HG02840 (cell line): ENCODE measurements around the gene SF3B4.
"Not testable (repeated sequence)": the region's sequence is repeated elsewhere in the genome, so short reads cannot be mapped to it uniquely, and the experiment has no call there.

Source experiments
- ATAC-seq: cut with Tn5 transposase; IDR thresholded peaks from one replicate; pipeline ENCODE4 v1.9.1; 2021; ENCODE audit warnings: mild to moderate bottlenecking, moderate library complexity, moderate number of reproducible peaks; ENCODE audit not compliant: unreplicated experiment, low FRiP score

The SF3B4 gene

GRCh38 chr1:149888999-149889289 is 38.7 kb downstream of the SF3B4 start:
- no peak for ATAC-seq

- ATAC-seq: peak; percentile 22
Observed at GRCh38 chr1:149888247-149888998, 39.2 kb downstream of the SF3B4 start.

GRCh38 chr1:149887456-149888246 is 40.0 kb downstream of the SF3B4 start:
- peak; percentile 50 for ATAC-seq

GRCh38 chr1:149887196-149887455 is 40.5 kb downstream of the SF3B4 start:
- not testable (repeated sequence) for ATAC-seq

GRCh38 chr1:149886396-149887195 is 41.0 kb downstream of the SF3B4 start:
- peak; percentile 59 for ATAC-seq

GRCh38 chr1:149886121-149886395 is 41.5 kb downstream of the SF3B4 start:
- ATAC-seq: not testable (repeated sequence)

GRCh38 chr1:149885339-149886120 is 42.1 kb downstream of the SF3B4 start:
- ATAC-seq: no peak

- ATAC-seq: no peak
Observed at GRCh38 chr1:149884433-149885338, 42.9 kb downstream of the SF3B4 start.

GRCh38 chr1:149883598-149884247 is 43.9 kb downstream of the SF3B4 start:
- no peak for ATAC-seq

GRCh38 chr1:149881876-149882275 is 45.7 kb downstream of the SF3B4 start:
- no peak for ATAC-seq

GRCh38 chr1:149879556-149879955 is 48.0 kb downstream of the SF3B4 start:
- no peak for ATAC-seq

- no peak for ATAC-seq
Observed at GRCh38 chr1:149877211-149877946, 50.2 kb downstream of the SF3B4 start.
